ENCODE data around the gene HOMER3.

HOMER3 gene

GRCh38 chr19:18943465-18943864 lies 2.4 kb upstream of the HOMER3 start:
- DNase-seq (ENCODE audit: extremely low read depth, low read depth): no peak

GRCh38 chr19:18942692-18943091 lies 1.7 kb upstream of the HOMER3 start:
- DNase-seq (ENCODE audit: extremely low read depth, low read depth): no peak
- no peak for TF ChIP-seq CTCF (IDR thresholded peaks at IDR 0.05; ENCODE audit: low read depth, low read length)

More at GRCh38 chr19:18943465-18943864, 2.4 kb upstream of the HOMER3 start:
- TF ChIP-seq CTCF (IDR thresholded peaks at IDR 0.05; ENCODE audit: low read depth, low read length): no peak

- no peak for DNase-seq (ENCODE audit: extremely low read depth, low read depth)
- no peak for TF ChIP-seq CTCF (IDR thresholded peaks at IDR 0.05; ENCODE audit: low read depth, low read length)
Measured at GRCh38 chr19:18941628-18942354, 774 bp upstream of the HOMER3 start.

- TF ChIP-seq CTCF (IDR thresholded peaks at IDR 0.05; ENCODE audit: low read depth, low read length): no peak
- DNase-seq (ENCODE audit: extremely low read depth, low read depth): no peak
Measured at GRCh38 chr19:18939922-18940768, 872 bp downstream of the HOMER3 start.

GRCh38 chr19:18939163-18939562 lies 1.9 kb downstream of the HOMER3 start:
- TF ChIP-seq CTCF (IDR thresholded peaks at IDR 0.05; ENCODE audit: low read depth, low read length): no peak
- DNase-seq (ENCODE audit: extremely low read depth, low read depth): no peak

GRCh38 chr19:18933297-18933696 lies 7.7 kb downstream of the HOMER3 start:
- DNase-seq (ENCODE audit: extremely low read depth, low read depth): no peak
- TF ChIP-seq CTCF (IDR thresholded peaks at IDR 0.05; ENCODE audit: low read depth, low read length): no peak

- DNase-seq (ENCODE audit: extremely low read depth, low read depth): no peak
- no peak for TF ChIP-seq CTCF (IDR thresholded peaks at IDR 0.05; ENCODE audit: low read depth, low read length)
Measured at GRCh38 chr19:18932216-18932841, 8.7 kb downstream of the HOMER3 start.
